Measurements from ENCODE around the gene SLC6A16.
"Not testable (repeated sequence)": the region's sequence is repeated elsewhere in the genome, so short reads cannot be mapped to it uniquely, and the experiment has no call there.

SLC6A16 gene

DNA sequence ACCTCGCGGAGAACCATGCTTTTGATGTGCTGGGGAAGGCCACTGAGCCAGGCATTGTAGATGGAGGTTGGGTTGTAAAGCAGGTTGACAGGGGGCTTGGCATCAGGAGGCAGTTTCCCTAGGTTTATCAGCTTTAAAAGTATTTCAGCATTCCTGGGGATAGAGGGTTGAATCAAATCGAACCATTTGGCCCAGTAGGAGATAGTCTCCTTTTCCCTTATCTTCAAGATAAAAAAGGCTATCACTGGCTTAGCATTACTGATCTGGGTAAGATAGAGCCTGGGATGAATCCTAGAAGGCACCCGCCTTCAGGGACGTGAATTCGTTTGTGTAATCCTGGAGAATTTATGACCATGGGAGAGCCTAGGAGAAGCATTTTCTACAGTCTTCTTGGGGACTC is 30.6 kb downstream of the SLC6A16 start:
- no peak overlapping the region for H3K4me3 ChIP-seq (replicated peaks in 1 of 2; ENCODE audit: low read depth in 2 of 2, low read length in 2 of 2)
- no peak for DNase-seq (ENCODE audit: low read depth in 2 of 2)
- TF ChIP-seq, protein P1, sequence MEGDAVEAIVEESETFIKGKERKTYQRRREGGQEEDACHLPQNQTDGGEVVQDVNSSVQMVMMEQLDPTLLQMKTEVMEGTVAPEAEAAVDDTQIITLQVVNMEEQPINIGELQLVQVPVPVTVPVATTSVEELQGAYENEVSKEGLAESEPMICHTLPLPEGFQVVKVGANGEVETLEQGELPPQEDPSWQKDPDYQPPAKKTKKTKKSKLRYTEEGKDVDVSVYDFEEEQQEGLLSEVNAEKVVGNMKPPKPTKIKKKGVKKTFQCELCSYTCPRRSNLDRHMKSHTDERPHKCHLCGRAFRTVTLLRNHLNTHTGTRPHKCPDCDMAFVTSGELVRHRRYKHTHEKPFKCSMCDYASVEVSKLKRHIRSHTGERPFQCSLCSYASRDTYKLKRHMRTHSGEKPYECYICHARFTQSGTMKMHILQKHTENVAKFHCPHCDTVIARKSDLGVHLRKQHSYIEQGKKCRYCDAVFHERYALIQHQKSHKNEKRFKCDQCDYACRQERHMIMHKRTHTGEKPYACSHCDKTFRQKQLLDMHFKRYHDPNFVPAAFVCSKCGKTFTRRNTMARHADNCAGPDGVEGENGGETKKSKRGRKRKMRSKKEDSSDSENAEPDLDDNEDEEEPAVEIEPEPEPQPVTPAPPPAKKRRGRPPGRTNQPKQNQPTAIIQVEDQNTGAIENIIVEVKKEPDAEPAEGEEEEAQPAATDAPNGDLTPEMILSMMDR (IDR thresholded peaks at IDR 0.05; ENCODE audit: low read depth, low read length), result no peak

DNA sequence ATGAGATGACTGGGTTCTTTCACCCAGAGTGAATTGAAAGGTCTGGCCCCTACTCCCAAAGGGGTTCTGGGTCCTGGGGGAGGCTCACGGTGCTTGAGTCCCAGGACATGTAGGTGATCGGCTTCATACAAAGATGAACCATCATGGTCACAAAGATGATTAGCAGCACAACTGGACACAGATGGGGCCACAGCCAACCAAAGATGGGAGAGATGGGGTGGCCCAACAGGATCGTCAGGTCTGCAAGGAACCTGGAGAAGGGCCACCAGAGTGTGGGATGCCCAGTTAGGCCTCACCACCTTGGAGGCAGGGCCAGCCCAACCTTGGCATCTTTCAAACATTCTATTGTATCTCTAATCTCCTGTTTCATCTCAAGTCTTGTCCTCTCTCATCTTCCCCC is 34.5 kb downstream of the SLC6A16 start:
- TF ChIP-seq, protein P1 (IDR thresholded peaks at IDR 0.05; ENCODE audit: low read depth, low read length), result no peak
- no peak overlapping the region for H3K4me3 ChIP-seq (replicated peaks in 1 of 2; ENCODE audit: low read depth in 2 of 2, low read length in 2 of 2)
- no peak for DNase-seq (ENCODE audit: low read depth in 2 of 2)

DNA sequence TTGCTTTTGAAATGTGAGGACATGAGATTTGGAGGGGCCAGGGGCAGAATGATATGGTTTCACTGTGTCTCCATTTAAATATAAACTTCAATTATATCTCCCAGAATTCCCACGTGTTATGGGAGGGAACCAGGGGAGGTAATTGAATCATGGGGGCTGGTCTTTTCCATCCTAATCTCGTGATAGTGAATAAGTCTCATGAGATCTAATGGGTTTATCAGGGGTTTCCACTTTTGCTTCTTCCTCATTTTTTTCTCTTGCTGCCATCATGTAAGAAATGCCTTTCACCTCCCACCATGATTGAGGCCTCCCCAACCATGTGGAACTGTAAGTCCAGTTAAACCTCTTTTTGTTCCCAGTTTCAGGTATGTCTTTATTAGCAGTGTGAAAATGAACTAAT is 35.7 kb downstream of the SLC6A16 start:
- not testable (repeated sequence) for DNase-seq (ENCODE audit: low read depth in 2 of 2); H3K4me3 ChIP-seq (replicated peaks in 1 of 2; ENCODE audit: low read depth in 2 of 2, low read length in 2 of 2)

DNA sequence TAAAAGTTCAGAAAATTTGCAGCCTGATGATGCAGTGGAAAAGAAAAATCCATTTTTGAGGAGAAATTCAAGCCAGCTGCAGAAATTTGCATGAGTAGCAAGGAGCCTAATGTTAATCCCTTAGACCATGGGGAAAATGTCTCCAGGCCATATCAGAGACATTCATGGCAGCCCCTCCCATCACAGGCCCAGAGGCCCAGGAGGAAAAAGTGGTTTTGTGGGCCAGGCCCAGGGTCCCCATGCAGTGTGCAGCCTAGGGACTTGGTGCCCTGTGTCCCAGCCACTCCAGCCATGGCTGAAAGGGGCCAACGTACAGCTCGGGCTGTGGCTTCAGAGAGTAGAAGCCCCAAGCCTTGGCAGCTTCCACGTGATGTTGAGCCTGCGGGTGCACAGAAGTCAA is 36.8 kb downstream of the SLC6A16 start:
- not testable (repeated sequence) for DNase-seq (ENCODE audit: low read depth in 2 of 2); H3K4me3 ChIP-seq (replicated peaks in 1 of 2; ENCODE audit: low read depth in 2 of 2, low read length in 2 of 2)

DNA sequence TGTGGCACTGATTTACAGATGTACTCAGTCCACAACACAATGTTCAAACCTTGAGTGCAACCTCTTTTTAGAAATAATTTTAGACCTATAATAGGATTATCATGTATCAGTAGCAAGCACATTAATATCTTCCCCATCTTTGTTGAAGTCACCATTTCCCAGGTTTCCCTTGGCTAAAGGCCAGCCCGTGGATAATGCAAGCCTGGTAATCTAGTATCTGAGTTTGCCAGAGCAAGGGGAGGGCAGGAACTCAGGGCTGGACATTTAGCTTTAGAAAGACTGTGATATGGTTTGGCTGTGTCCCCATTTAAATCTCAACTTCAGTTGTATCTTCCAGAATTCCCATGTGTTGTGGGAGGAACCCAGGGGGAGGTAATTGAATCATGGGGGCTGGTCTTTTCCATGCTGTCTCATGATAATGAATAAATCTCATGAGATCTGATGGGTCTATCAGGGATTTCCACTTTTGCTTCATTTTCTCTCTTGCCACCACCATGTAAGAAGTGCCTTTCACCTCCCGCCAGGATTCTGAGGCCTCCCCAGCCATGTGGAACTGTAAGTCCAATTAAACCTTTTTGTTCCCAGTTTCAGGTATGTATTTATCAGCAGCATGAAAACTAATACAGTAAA is 37.7 kb downstream of the SLC6A16 start:
- DNase-seq (ENCODE audit: low read depth in 2 of 2), result no peak
- H3K4me3 ChIP-seq (replicated peaks in 1 of 2; ENCODE audit: low read depth in 2 of 2, low read length in 2 of 2), result no peak overlapping the region
- TF ChIP-seq, protein P1 (IDR thresholded peaks at IDR 0.05; ENCODE audit: low read depth, low read length), result no peak

DNA sequence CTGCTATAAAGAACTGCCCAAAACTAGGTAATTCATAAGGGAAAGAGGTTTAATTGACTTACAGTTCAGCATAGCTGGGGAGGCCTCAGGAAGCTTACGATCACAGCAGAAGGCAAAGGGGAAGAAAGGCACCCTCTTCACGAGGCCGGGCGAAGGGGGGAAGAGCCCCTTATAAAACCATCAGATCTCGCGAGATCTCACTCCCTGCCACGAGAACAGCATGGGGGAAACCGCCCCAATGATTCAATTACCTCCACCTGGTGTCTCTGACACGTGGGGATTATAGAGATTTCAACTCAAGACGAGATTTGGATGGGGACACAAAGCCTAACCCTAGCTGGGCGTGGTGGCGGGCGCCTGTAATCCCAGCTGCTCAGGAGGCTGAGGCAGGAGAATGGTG is 42.8 kb downstream of the SLC6A16 start:
- H3K4me3 ChIP-seq (replicated peaks in 1 of 2; ENCODE audit: low read depth in 2 of 2, low read length in 2 of 2), result no peak overlapping the region
- no peak for DNase-seq (ENCODE audit: low read depth in 2 of 2)
- TF ChIP-seq, protein P1 (IDR thresholded peaks at IDR 0.05; ENCODE audit: low read depth, low read length), result no peak

DNA sequence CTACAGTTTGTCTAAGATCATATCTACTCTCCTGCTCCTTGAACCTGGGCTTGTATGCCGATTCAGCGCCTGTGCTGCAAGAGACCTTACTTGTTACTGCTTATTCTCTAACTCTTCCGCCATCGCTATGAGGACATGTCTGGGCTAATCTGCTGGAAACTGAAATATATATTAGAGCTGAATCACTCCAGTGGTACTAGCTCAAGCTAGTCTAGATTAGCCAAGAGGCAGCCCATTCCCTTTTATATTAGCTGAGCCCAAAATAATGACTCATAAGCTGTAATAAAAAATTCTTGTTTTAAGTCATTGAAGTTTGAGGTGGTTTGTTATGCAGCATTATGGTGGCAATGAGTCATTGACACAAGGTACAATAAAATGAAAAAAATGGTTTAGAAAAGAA is 52.8 kb downstream of the SLC6A16 start:
- TF ChIP-seq, protein P1 (IDR thresholded peaks at IDR 0.05; ENCODE audit: low read depth, low read length), result no peak
- peak; percentile 25 to 71 for DNase-seq (ENCODE audit: low read depth in 2 of 2)
- H3K4me3 ChIP-seq (replicated peaks in 1 of 2; ENCODE audit: low read depth in 2 of 2, low read length in 2 of 2), result no peak overlapping the region

DNA sequence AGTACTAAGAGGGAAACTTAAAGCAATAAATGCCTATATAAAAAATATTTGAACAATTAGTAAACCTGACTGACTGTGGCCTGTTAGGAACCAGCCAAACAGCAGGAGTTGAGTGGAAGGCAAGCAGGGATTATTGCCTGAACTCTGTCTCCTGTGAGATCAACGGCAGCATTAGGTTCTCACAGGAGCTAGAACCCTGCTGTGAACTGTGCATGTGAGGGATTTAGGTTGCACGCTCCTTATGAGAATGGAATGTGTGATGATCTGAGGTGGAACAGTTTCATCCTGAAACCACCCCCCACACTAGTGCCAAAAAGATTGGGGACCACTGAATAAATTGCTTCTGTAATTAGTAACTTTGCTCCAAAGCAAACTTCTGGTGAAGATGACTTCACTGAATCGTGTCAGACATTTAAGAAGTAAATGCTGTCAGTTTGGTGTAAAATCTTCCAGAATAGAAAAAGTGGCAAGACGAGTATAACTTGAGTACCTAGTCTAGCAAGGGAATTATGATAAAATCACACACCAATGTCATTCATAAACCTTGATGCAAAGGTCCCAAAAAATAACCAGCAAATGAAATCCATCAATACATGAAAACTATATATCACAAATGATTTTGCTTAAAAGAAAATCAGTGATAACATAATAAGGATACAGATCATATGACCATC is 53.8 kb downstream of the SLC6A16 start:
- no peak overlapping the region for H3K4me3 ChIP-seq (replicated peaks in 1 of 2; ENCODE audit: low read depth in 2 of 2, low read length in 2 of 2)
- DNase-seq (ENCODE audit: low read depth in 2 of 2), result no peak
- TF ChIP-seq, protein P1 (IDR thresholded peaks at IDR 0.05; ENCODE audit: low read depth, low read length), result no peak
